COR-L47 (cell line): Measurements from ENCODE around the gene OGFOD3.
"Not testable (repeated sequence)": the region's sequence is repeated elsewhere in the genome, so short reads cannot be mapped to it uniquely, and the experiment has no call there.

Experiments
- DNase-seq: peaks from one replicate; lab custom pipeline; 2025; lab: John Stamatoyannopoulos, UW

The OGFOD3 gene

DNA sequence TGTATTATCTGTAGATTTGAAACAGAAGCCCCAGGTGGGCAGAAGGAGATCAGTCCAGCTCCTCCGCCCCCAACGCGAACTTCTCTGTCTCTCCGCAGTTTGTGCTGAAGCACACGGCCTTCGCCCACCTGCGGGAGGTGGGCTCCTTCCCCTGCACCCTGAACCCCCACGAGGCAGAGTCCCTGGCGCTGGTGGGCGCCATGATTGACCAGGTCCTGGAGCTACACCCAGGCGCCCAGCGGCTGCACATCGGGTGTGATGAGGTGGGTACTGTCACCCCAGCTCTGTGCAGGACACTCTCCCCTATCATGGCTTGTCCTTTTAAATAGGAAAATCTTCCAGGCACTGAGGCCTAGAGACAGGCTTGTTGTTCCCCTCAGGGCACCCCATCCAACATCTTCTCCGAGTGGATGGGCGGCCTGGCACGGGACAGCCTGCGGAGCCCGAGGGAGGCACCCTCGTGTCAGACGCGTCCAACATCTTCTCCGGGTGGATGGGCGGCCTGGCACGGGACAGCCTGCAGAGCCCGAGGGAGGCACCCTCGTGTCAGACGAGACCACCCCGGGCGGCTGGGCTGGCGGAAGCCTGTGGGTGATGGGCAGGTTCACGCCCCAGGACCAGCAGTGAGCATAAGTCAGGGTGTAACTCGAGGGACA lies 15.3 kb upstream of the OGFOD3 start:
- DNase-seq: no peak

DNA sequence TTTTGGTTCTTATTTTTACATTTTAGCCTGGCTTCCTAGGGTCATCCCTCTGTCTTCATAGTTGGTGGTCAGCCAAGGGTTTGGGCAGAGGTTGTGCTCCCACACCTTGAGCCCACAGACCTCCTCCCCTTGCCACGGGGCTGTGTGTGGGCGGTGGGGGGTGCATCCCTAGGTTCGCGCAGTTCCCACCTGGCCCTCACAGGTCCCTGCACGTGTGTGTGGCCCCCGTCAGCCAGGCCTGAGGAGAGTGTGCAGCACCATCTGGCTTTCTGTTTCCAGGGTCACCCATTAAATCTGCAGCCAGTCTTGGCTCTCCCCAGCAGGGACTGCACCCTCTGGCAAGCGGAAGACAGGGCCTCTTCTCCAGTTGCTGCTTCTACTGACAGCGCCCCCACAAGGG lies 13.6 kb upstream of the OGFOD3 start:
- DNase-seq: no peak

DNA sequence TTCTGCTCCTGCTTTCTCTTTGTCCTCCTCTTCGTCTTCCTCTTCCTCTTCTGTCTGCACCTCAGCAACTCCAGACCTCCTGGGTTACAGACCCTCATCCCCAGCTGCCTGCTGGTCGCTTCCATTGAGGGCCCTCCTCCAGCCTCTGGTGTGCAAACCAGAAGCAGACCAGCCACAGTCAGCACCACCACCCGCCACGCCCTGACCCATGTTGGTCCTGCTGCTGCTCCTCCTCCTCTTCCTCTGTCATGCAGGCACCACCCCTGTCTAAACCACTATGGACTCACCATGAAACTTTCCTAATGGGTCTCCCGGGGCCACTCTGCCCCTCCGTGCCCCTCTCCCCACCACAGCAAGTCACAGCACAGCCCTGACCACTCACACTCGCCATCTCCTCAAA lies 11.4 kb upstream of the OGFOD3 start:
- no peak for DNase-seq

DNA sequence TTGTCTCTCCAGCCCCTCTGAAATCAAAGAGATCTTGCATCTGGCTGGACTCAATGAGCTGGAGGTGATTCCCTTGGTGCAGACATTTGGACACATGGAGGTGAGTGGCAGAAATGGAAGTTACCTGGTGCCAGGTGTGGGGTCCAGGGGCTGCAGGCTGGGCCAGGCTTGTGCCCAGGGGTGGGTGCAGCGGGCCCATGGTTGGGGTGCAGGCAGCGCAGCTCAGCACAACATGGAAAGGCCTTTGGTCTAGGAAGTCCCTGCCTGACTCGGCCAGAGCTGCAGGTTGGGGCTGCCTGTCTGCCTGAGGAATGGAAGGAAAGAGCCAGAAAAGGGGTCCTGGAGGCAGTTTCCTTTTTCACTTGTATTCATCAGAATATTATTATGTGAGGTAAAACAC lies 10.2 kb upstream of the OGFOD3 start:
- no peak for DNase-seq

DNA sequence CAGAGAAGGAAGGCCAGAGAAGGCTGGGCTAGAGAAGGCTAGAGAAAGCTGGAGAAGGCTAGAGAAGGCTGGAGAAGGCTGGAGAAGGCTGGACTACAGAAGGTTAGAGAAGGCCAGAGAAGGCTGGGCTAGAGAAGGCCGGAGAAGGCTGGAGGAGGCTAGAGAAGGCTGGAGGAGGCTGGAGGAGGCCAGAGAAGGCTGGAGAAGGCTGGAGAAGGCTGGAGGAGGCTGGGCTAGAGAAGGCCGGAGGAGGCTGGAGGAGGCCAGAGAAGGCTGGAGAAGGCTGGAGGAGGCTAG lies 6.4 kb upstream of the OGFOD3 start:
- no peak for DNase-seq

DNA sequence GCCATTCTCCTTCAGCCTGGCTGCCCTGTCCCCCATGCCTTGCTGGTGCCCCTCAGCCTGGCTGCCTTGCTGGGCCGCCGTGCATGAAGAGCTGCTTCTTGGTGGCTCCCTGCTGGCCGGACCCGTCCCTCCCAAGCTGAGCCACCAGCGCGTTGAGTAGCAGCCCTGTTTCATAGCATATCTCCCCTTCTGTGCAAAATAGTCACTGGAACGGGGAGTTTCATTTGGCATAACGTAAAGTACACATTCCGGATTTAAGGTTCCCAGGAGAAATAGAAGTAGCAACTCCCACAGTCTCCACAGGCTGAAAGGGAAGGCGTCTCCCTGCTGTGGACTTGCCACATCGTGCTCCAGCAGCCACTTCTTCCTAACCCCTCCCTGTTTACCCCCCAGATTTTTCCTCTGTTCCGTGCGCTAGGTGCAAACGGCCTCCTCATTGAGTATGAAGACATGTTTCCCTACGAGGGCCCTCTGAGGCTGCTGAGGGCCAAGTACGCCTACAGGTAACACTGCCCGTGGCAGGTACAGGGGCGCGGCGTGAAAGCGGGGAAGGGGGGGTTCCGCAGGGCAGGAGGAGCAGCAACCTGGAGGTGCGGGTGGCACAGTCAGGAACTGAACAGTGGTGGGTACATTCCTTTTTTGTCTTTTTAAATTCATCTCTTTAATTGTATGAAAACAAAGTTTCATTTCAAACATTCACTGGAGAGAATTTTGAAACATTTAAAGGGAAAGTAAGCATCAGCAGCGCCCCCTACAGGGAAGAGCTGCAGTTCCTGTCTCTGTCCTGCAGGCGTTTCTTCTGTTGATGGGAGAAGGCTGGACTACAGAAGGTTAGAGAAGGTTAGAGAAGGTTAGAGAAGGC lies 5.8 kb upstream of the OGFOD3 start:
- no peak for DNase-seq

DNA sequence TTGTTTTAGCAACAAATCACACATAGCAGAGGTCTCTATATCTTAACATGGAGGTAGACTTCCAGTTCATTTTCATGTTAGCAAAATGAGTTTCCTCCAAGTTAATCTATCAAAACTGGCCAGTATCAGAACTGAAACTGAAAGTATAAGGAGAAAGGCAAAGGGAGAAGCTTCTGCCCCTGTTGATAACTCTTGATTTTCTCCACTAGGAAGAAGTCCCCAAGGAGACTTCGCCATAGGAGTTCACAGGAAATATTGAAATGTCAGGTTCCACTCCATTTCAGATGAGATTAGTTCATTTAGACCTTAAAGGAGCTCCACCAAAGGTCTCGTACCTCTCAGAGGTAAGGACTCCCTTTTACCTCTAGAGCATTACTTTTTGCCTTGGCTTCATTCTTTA lies 1.2 kb upstream of the OGFOD3 start:
- no peak for DNase-seq

DNA sequence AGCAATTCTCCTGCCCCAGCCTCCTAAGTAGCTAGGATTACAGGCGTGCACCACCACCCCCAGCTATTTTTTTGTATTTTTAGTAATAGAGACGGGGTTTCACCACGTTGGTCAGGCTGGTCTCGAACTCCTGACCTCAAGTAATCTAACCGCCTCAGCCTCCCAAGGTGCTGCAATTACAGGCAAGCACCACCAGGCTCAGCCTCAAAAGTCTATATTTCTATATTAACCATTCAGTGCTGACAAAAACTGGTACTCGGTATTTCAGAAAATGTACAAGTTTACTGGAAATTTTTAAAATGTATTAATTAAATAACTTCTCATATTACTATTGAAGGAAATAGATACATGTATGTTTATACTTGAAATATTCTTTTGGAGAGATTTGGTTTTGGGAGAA lies 1.6 kb downstream of the OGFOD3 start:
- DNase-seq: no peak

DNA sequence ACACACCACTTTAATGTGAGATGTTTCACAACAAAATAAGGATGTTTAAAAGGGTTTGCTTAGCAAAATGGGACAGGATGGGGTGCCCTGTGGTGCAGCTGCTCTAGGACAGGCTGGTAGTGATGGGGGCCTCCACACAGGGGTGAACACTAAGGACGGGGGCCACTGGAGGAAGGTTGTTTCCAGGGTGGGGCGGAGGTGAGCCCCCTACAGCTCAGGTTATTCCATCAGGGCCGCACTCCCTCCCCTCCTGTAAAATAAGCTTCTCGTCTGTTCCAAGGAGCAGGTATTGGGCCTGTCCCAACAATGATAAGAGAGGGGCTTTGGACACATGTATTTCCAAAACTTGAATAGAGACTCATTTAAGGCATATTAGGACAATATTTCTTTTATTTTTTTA lies 2.1 kb downstream of the OGFOD3 start:
- DNase-seq: no peak

DNA sequence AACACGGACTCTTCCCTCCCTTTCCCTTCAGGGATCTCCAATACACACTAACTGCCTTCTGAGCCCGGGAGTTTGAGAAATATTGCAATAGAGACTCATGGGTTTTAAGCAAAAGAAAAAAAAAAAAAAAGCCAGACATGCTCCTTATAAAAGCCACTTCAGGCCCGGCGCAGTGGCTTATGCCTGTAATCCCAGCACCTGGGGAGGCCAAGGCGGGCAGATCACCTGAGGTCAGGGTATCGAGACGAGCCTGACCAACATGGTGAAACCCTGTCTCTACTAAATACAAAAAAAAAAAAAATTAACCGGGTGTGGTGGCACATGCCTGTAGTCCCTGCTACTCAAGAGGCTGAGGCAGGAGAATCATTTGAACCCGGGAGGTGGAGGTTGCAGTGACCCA lies 2.6 kb downstream of the OGFOD3 start:
- no peak for DNase-seq

DNA sequence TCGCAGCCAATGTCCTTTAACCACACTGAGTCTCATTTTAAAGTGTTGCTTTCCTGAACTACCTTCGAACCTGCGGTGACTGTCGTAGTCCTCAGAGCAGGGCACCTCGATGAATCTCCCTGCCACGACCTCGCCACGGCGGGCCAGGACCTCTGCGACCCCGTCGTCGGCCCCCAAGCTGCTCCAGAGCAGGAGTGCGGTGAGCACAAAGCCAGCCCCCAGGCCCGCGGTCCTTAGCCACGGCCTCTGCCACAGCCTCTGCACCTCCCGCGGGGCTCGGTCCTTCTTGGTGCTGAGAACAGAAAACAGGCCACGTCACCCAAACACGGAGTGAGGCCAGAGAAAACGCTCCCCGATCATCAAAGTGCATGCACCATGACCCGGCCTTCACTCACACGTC lies 3.0 kb downstream of the OGFOD3 start:
- no peak for DNase-seq

DNA sequence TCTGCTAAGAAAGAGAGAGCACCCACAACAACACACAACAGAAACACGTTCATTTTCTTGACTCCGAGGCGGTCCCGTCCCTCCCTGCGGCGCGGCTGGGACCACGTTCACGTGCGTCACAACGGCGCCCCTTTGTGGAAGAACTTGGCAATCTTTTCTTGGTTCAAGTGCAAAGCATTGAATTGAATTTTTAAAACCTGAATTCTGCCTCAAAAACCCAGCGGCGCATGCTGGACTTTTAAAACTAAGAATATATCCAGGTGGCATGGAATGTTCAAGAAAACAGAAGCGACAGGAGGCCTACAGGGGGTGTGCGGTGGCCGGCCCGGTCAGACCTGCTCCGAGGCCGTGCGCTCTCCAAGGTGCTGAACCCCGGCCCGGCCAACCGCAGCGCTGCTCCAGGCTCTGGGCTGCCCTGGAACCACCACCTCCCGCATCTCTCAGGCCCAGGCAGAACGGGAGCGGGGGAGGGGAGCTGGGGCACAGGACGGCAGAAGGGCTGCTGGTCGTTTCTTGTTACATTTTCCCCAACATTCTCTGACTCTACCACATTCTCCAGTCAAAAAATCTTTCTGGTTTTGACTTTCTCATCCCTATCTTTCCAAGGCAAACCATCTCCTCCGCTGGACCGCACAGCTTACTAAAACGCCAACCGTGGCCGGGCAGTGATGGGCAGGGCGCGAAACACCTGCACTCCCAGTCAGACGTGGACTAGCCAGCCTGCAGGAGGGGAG lies 3.7 kb downstream of the OGFOD3 start:
- DNase-seq: peak; percentile 34

DNA sequence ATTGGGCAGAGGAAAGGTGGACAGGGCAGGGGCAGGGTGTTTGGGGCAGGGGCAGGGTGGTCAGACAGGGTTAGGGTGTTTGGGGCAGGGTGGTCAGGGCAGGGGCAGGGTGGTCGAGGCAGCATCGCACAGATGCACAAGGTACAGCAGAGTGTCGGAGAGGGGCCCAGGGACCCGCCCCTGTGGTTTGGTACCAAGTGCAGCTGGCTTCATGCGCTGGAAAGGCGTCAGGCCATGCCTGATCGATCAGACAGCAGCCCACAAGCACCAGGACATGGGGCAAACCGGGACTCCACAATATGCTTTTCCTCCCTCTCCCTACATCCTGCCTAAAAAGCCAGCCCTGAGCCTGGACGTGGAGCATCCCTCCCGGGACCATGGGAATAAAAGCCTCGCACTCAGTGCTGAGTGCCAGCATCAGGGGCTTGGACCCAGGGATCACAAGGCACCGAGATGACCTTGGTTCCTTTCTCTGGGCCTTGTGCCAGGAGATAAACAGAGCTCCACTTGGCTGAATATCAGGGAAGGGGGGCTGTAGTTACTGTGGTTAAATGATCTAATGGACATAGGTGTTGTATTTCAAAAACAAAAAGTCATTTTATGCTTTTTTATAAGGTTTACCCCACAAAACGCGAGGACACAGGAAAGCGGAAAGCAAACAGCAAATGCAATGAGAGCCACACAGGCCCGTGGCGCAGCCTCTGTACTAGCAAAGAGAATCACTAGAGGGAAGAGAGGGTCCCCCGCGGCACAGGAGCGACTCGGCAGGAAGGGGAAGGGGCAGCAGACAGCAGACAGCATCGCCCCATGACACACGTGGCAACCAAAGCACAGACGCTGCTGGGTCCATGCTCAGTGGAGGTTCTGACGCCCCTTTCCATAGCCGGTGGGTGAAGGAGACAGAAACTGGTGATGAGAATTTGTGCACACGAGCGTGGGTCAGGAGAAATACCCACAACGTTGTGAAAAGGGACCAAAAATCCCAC lies 5.6 kb downstream of the OGFOD3 start:
- DNase-seq: peak; percentile 48

DNA sequence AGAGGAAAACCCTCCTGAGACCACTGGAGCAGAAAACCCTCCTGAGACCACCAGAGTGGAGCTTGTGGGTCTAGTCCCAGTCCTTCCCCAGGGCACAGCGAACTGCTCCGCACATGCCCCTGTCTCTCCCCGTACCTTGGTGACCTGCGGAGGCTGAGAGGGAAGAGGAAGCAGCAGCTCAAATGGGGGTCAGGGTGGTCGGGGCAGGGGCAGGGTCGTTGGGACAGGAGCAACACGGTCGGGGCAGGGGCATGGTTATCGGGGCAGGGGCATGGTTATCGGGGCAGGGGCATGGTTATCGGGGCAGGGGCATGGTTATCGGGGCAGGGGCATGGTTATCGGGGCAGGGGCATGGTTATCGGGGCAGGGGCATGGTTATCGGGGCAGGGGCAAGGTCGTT lies 6.3 kb downstream of the OGFOD3 start:
- DNase-seq: not testable (repeated sequence)

DNA sequence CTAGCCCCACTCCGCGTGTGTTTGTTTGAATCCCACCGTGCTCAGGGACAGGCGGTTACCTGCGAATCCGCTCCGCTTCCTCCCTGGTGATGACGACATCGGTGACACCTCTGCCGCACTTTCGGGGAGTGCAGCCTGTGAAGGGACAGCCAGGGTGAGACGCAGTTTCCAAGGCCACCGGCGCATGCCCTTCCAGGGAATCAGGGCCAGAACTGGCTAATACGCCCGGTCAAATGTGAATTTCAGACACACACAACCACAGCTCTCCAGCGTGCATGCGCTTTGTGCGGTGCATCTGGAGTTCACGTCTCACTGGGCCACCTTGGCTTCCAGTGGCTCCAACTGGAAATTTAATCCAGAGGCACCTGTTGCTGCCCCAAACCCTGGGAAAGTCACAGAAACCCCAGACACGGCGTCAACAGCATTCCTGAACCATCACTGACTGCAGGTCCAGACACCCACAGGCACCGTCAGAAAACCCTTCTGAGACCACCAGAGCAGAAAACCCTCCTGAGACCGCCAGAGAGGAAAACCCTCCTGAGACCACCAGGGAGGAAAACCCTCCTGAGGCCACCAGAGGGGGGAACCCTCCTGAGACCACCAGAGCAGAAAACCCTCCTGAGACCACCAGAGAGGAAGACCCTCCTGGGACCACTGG lies 6.9 kb downstream of the OGFOD3 start:
- DNase-seq: no peak

DNA sequence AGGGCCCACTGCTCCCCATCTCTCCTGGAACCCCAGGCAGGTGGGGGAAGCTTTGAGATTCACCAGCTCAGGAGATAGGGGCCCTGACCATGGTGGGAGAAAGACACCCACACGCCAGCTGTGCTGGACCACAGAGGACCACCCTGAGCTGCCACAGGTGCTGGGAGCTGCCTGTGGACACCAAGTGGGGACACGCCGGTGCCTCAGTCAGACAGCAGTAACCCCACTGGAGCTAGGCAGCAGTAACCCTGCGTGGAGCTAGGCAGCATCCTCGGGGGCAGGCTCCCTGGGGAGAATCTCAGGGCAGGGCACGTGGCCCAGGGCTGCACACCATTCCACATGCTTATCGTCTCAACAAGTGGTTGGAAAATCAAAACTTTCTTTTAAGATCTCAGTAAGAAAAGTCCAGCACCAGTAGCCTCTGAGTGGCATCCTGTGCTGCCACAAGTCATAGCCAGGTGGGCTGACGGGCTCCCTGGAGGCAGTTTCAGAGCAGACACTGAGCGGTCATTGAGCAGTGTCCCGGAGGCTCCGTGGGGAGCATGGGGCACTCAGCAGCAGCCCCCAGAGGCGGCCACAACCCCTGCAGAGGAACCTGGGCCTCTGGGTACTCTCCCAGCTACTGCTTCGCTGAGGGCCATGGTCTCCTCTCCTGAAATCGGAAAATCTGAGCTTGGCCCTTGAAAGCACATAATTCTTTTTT lies 8.2 kb downstream of the OGFOD3 start:
- no peak for DNase-seq

DNA sequence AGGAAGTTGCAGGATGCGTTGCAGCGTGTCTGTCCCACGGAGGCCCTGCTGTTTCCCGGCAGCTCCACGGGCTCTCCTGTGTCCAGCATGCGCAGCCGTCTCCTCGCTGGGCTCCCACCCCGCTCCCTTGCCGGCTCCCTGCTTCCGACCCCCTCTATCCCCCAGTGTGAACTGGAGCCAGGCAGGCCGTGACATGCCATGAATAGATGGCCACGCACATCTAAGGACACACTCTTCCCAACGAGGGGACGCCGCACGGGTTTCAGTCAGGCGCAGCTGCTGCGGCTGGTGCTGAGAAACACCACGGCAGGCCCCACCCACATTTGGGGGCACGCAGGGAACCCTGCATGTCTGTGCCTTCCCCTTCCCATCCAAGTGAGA lies 9.5 kb downstream of the OGFOD3 start:
- no peak for DNase-seq

DNA sequence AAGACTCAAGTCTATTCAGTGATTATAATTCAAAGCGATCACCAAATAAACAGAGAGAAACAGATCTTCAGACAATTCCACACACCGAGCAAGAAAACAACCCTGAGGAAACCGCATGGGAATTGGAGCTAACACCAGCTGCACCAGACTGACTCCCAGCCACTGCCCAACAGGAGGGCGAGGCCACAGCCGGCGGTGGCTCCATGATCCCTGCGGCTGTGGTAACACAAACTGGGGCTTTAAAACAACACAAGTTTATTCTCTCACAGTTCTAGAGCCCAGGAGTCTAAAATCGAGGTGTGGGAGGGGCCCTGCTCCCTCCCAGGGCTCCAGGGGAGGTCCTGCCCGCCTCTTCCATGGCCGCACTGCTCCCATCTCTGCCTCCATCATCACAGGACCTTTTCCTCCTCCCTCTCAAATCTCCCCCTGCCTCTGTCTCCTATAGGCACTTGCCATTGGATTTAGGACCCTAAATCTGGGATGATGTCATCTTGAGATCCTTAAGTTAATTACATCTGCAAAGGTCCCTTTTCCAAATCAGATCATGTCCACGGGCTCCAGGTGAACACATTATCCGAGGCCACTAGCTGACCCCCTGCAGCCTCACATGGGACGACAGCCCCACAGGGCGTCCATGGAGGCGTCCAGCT lies 10.0 kb downstream of the OGFOD3 start:
- no peak for DNase-seq

DNA sequence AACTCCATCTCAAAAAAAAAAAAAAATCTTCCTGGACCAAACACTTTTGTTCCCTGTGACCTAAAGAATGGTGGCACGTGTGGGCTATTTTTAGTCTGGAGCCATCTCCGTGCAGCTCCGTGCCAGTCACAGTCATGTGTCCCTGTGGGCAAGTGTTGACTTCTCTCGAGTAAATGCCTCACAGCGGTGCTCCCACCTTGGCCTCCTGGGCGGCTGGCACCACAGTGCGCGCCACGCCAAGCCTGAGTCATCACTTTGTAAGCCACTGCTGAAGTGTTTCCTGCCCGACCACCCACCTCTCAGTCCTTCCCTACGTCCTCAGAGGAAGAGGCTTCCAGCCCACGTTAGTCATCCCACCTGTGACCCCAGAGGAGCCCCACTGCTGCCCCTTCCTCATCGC lies 11.1 kb downstream of the OGFOD3 start:
- DNase-seq: no peak

DNA sequence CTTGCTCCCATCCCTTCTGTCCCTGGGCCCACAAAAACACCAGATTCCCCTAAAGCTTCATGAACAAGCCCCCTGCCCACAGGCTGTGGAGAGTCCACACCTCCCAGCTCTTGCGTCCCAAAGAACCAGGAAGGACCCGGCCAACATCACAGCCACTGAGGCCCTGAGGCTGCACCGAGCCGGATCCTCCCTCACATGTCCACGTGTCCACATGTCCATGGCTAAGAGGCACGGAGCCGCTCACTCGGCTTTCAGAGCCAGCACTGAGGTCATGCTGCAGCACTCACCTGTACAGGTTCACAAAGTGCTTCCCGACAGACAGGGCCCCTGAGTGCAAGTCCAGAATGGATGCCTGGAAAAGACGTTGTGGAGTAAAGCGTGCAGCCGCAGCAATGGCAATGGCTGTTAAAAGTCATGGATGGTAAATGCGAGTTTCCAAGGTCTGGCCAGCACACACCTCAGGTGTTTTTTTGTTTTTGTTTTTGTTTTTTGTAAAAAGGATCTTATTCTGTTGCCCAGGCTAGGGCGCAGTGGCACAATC lies 12.2 kb downstream of the OGFOD3 start:
- DNase-seq: no peak
